ENCODE data around the gene CFTR. TPM values are rescaled to one million over a fixed set of nuclear protein-coding genes. Genes with fewer than 3 reads are reported as not detected.

The CFTR gene
- total RNA-seq, 3 donors from 2014 or later (not counting 1 experiment from before 2014, with no cell fraction given), result not detected

DNA sequence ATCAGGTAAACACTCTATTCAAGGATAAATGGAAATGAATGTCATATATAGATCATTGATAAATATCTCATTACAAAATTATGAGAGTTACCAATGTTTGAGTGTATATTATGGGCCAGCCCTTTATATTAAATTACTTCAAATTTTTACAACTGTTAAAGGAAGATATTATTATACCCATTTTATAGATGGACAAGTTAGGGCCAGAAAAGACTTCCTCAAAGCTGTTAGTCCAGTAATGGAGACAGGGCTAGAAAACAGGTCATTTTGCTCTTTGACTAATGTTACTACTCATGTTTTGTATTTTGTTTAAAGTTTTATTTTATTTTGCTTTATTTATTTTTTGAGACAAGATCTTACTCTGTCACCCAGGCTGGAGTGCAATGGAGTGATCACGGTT lies 101.6 kb downstream of the CFTR start:
- Histone ChIP-seq H3K27me3 (ENCODE audit: control insufficient read depth, insufficient read depth, low read length) (no peaks in the 10 kb centered on the region), H3K36me3 (ENCODE audit: control insufficient read depth, insufficient read depth, low read length) (no peaks in the 10 kb centered on the region), H3K27ac (ENCODE audit: low read length) (no peak overlapping the region), H3K9me3 (ENCODE audit: control insufficient read depth, insufficient read depth, low read length) (no peaks in the 10 kb centered on the region), H3K4me1 (ENCODE audit: control insufficient read depth, insufficient read depth, low read length) (no peaks in the 10 kb centered on the region), H3K4me3 (ENCODE audit: low read length) (no peak overlapping the region)
- TF ChIP-seq, protein P1, sequence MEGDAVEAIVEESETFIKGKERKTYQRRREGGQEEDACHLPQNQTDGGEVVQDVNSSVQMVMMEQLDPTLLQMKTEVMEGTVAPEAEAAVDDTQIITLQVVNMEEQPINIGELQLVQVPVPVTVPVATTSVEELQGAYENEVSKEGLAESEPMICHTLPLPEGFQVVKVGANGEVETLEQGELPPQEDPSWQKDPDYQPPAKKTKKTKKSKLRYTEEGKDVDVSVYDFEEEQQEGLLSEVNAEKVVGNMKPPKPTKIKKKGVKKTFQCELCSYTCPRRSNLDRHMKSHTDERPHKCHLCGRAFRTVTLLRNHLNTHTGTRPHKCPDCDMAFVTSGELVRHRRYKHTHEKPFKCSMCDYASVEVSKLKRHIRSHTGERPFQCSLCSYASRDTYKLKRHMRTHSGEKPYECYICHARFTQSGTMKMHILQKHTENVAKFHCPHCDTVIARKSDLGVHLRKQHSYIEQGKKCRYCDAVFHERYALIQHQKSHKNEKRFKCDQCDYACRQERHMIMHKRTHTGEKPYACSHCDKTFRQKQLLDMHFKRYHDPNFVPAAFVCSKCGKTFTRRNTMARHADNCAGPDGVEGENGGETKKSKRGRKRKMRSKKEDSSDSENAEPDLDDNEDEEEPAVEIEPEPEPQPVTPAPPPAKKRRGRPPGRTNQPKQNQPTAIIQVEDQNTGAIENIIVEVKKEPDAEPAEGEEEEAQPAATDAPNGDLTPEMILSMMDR (IDR thresholded peaks at IDR 0.05), result no peak
- Mint-ChIP-seq H3K27me3 (ENCODE audit: low read depth in 2 of 2) (no peaks in the 10 kb centered on the region), H3K4me3 (no peak overlapping the region), H3K36me3 (no peaks in the 10 kb centered on the region), H3K4me1 (no peaks in the 10 kb centered on the region), H3K9me3 (peaks cover 7 to 13% of the 10 kb centered on the region in 2 donors), H3K27ac (no peak overlapping the region)
- ATAC-seq (no peak), DNase-seq (no peak)
- intact Hi-C loops (cut with micrococcal nuclease), result no loop called here
- 89% methylated on average over 1 of the region's 1 CpG for WGBS (ENCODE audit: insufficient coverage)

DNA sequence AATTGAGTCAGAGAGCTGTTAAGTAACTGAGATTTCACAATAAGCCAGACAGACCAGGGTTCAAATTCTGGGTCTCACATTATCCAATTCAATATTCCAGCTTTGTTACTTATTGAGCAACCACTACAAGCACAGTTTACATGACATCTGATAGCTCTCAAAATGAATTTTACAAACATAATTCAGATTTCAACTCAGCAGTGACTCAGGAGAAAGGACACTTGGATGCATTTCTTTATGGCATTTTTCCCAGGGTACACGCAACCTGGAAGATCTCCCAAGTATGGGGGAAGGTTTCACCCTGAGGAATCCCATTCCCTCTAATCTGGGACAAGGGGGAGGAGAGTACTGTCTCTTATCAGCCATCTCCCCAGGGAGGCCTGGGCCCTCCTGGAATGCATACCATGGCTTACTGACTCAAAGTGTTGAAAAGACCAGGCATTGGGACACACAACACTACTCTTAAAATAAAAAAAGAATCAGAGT lies 102.4 kb downstream of the CFTR start:
- WGBS (ENCODE audit: insufficient coverage), result no CpG with 5 or more reads among the region's 1 CpG
- H3K9me3 ChIP-seq (ENCODE audit: control insufficient read depth, insufficient read depth, low read length), result no peaks in the 10 kb centered on the region
- no peak overlapping the region for H3K27ac Mint-ChIP-seq
- H3K36me3 ChIP-seq (ENCODE audit: control insufficient read depth, insufficient read depth, low read length), result no peaks in the 10 kb centered on the region
- H3K4me3 ChIP-seq (ENCODE audit: low read length), result no peak overlapping the region
- H3K4me1 Mint-ChIP-seq, result no peaks in the 10 kb centered on the region
- no peaks in the 10 kb centered on the region for H3K4me1 ChIP-seq (ENCODE audit: control insufficient read depth, insufficient read depth, low read length)
- intact Hi-C loops (cut with micrococcal nuclease), result no loop called here
- peaks cover 6 to 11% of the 10 kb centered on the region in 2 donors for H3K9me3 Mint-ChIP-seq
- H3K36me3 Mint-ChIP-seq, result no peaks in the 10 kb centered on the region
- no peak overlapping the region for H3K4me3 Mint-ChIP-seq
- no peak overlapping the region for H3K27ac ChIP-seq (ENCODE audit: low read length)
- ATAC-seq (no peak), DNase-seq (no peak)
- no peaks in the 10 kb centered on the region for H3K27me3 Mint-ChIP-seq (ENCODE audit: low read depth in 2 of 2)
- TF ChIP-seq, protein P1 (IDR thresholded peaks at IDR 0.05), result no peak
- no peaks in the 10 kb centered on the region for H3K27me3 ChIP-seq (ENCODE audit: control insufficient read depth, insufficient read depth, low read length)

DNA sequence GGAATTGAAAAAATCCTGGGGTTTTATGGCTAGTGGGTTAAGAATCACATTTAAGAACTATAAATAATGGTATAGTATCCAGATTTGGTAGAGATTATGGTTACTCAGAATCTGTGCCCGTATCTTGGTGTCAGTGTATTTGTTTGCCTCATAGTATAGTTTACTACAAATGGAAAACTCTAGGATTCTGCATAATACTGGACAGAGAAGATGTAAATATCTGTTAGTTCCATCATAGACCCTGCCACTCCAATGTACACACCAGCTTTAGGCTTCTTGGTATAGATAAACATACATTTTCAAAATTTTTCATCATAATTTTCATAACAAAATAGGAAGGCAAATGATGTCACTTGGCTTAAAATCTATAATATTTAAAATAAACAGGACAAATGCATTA lies 108.1 kb downstream of the CFTR start:
- H3K4me3 ChIP-seq (ENCODE audit: low read length), result no peak overlapping the region
- no CpG with 5 or more reads among the region's 1 CpG for whole genome bisulfite sequencing (ENCODE audit: insufficient coverage)
- no peak for DNase-seq
- TF ChIP-seq, protein P1 (IDR thresholded peaks at IDR 0.05), result no peak
- H3K27me3 ChIP-seq (ENCODE audit: control insufficient read depth, insufficient read depth, low read length), result no peaks in the 10 kb centered on the region
- no peak overlapping the region for H3K4me3 Mint-ChIP-seq
- H3K27ac ChIP-seq (ENCODE audit: low read length), result no peak overlapping the region
- H3K27ac Mint-ChIP-seq, result no peak overlapping the region
- H3K27me3 Mint-ChIP-seq (ENCODE audit: low read depth in 2 of 2), result no peaks in the 10 kb centered on the region
- no peak for ATAC-seq
- no peaks in the 10 kb centered on the region for H3K36me3 Mint-ChIP-seq
- no peaks in the 10 kb centered on the region for H3K4me1 ChIP-seq (ENCODE audit: control insufficient read depth, insufficient read depth, low read length)
- no peaks in the 10 kb centered on the region for H3K9me3 ChIP-seq (ENCODE audit: control insufficient read depth, insufficient read depth, low read length)
- H3K36me3 ChIP-seq (ENCODE audit: control insufficient read depth, insufficient read depth, low read length), result no peaks in the 10 kb centered on the region
- no peaks in the 10 kb centered on the region for H3K4me1 Mint-ChIP-seq
- peaks cover 6 to 9% of the 10 kb centered on the region in 2 donors for H3K9me3 Mint-ChIP-seq
- intact Hi-C loops (cut with micrococcal nuclease), result no loop called here

DNA sequence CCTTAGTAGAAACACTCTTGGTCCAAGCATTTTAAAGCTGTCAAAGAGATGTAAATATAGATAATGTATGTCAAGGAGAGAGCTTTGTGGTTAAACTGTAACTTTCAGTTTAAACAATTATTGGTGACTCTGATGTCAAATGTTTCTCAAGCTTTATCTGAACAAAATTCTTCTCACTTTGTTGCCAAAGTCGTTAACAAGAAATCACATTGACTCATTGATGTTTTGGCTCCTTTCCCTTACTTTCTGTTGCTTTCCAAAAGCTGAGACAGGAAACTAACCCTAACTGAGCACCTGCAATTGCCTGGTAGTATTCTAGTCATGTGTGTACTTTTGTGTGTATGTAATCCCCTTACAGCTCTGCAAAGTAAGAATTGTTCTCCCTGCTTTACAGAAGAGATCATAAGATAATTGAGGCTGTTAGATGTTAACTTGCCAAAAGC lies 108.5 kb downstream of the CFTR start:
- Mint-ChIP-seq H3K4me1 (no peaks in the 10 kb centered on the region), H3K4me3 (no peak overlapping the region), H3K27me3 (ENCODE audit: low read depth in 2 of 2) (no peaks in the 10 kb centered on the region), H3K9me3 (peaks cover 6 to 9% of the 10 kb centered on the region in 2 donors), H3K27ac (no peak overlapping the region), H3K36me3 (no peaks in the 10 kb centered on the region)
- no peaks in the 10 kb centered on the region for H3K9me3 ChIP-seq (ENCODE audit: control insufficient read depth, insufficient read depth, low read length)
- ATAC-seq, result no peak
- H3K4me1 ChIP-seq (ENCODE audit: control insufficient read depth, insufficient read depth, low read length), result no peaks in the 10 kb centered on the region
- no peak overlapping the region for H3K27ac ChIP-seq (ENCODE audit: low read length)
- H3K4me3 ChIP-seq (ENCODE audit: low read length), result no peak overlapping the region
- intact Hi-C loops (cut with micrococcal nuclease), result no loop called here
- TF ChIP-seq, protein P1 (IDR thresholded peaks at IDR 0.05), result no peak
- WGBS (ENCODE audit: insufficient coverage), result 27% methylated on average over 1 of the region's 1 CpG
- no peak for DNase-seq
- H3K27me3 ChIP-seq (ENCODE audit: control insufficient read depth, insufficient read depth, low read length), result no peaks in the 10 kb centered on the region
- H3K36me3 ChIP-seq (ENCODE audit: control insufficient read depth, insufficient read depth, low read length), result no peaks in the 10 kb centered on the region

Measured in natural killer cell (primary cell).